ENCODE measurements around the gene WFDC1.

GRCh38 chr16:84295203-84295860 is 654 bp downstream of the WFDC1 start:
- TF ChIP-seq CTCF (IDR thresholded peaks at IDR 0.05), result no peak
- TF ChIP-seq SIN3A (IDR thresholded peaks at IDR 0.05; ENCODE audit: borderline replicate concordance, insufficient read depth, low read depth, low read length), result no peak
- no peak for TF ChIP-seq POLR2AphosphoS5 (IDR thresholded peaks at IDR 0.05; ENCODE audit: low read depth, low read length)
- no peak for TF ChIP-seq TCF7L2 (IDR thresholded peaks at IDR 0.05; ENCODE audit: low read depth, low read length)

Data from Panc1 (cell line).